HG03025 (cell line): ENCODE measurements around the gene EFNB1.

ENCODE experiments used
- ATAC-seq: cut with Tn5 transposase; IDR thresholded peaks from one replicate; pipeline ENCODE4 v1.9.1; 2021; ENCODE audit warnings: mild to moderate bottlenecking, moderate library complexity; ENCODE audit not compliant: unreplicated experiment, low FRiP score

EFNB1 gene

GRCh38 chrX:68878977-68879645, 50.3 kb downstream of the EFNB1 start:
- ATAC-seq: no peak

- ATAC-seq: no peak
These were observed 52.2 kb downstream of the EFNB1 start for GRCh38 chrX:68880846-68881552.

GRCh38 chrX:68881911-68882310, 53.1 kb downstream of the EFNB1 start:
- ATAC-seq: no peak

GRCh38 chrX:68883800-68884199, 55.0 kb downstream of the EFNB1 start:
- no peak for ATAC-seq

- ATAC-seq: no peak
These were observed 60.4 kb downstream of the EFNB1 start for GRCh38 chrX:68889249-68889648.
